PC-9 (cell line): ENCODE measurements around the gene UGDH. TPM values are rescaled to one million over a fixed set of nuclear protein-coding genes. Genes with fewer than 3 reads are reported as not detected.
A peak's percentile ranks its signal among the peaks of the same experiment; 100 is the strongest.

Experiments used
- BruUV-seq: library from RNA; stranded (reverse); fragments of 400-500 nt; replicated peaks from 2 replicates; lab custom pipeline; 2021; lab: Mats Ljungman, UMichigan
- CTCF ChIA-PET: fragments of 300-600 bp; sonication (Branson Sonifier 250); formaldehyde crosslinking; loops from one replicate; lab custom pipeline; 2022; ENCODE audit warnings: antibody characterized with exemption; lab: Charles Lee
- POLR2A ChIA-PET: fragments of 300-600 bp; sonication (Branson Sonifier 250); formaldehyde crosslinking; loops from one replicate; lab custom pipeline; 2022; ENCODE audit warnings: antibody characterized with exemption; ENCODE audit not compliant: unreplicated experiment; lab: Charles Lee
- DNase-seq, 2 experiments: peaks; one replicate each; pipeline versions ENCODE4 v3.0.0 to v3.0.0-alpha.2; 2015 to 2022; ENCODE audit warnings: mixed read lengths in 1 of 2
- H2AFZ ChIP-seq: fragments of 200-600 bp; sonication (generic); 2 replicates; pipeline ENCODE4 v1.8.1; 2017; ENCODE audit warnings: antibody characterized with exemption
- H3F3A ChIP-seq: fragments of 200-600 bp; sonication (generic); 2 replicates; pipeline ENCODE4 v1.8.1; 2017; ENCODE audit warnings: antibody characterized with exemption, mild to moderate bottlenecking, low read depth; ENCODE audit not compliant: insufficient read depth
- H3K27ac ChIP-seq: fragments of 200-600 bp; sonication (generic); 2 replicates; pipeline ENCODE4 v1.6.1; 2016; ENCODE audit warnings: mixed run types
- H3K27me3 ChIP-seq: fragments of 200-600 bp; sonication (generic); 2 replicates; pipeline ENCODE4 v1.6.1; 2016; ENCODE audit warnings: low read depth, mixed run types; ENCODE audit not compliant: insufficient read depth
- H3K36me3 ChIP-seq: fragments of 200-600 bp; sonication (generic); 2 replicates; pipeline ENCODE4 v1.6.1; 2016; ENCODE audit warnings: low read depth, mixed run types
- H3K4me1 ChIP-seq: fragments of 200-600 bp; sonication (generic); replicated peaks from 2 replicates; pipeline ENCODE4 v1.6.1; 2016; ENCODE audit warnings: mixed run types; ENCODE audit not compliant: insufficient read depth
- H3K4me2 ChIP-seq: fragments of 200-600 bp; sonication (generic); 2 replicates; pipeline ENCODE4 v1.6.1; 2017; ENCODE audit warnings: mixed run types
- H3K4me3 ChIP-seq: fragments of 200-600 bp; sonication (generic); 2 replicates; pipeline ENCODE4 v1.6.1; 2016; ENCODE audit warnings: mixed run types
- H3K79me2 ChIP-seq: fragments of 200-600 bp; sonication (generic); 2 replicates; pipeline ENCODE4 v1.6.1; 2017; ENCODE audit warnings: low read depth, mixed run types
- H3K9me2 ChIP-seq: fragments of 200-600 bp; sonication (generic); 2 replicates; pipeline ENCODE4 v1.8.1; 2017; ENCODE audit warnings: mild to moderate bottlenecking; ENCODE audit not compliant: insufficient read depth
- H3K9me3 ChIP-seq: fragments of 200-600 bp; sonication (generic); 2 replicates; pipeline ENCODE4 v1.8.1; 2016; ENCODE audit warnings: low read depth; ENCODE audit not compliant: insufficient read depth
- H4K20me1 ChIP-seq: fragments of 200-600 bp; sonication (generic); 2 replicates; pipeline ENCODE4 v1.8.1; 2017; ENCODE audit not compliant: insufficient read depth
- EZH2 ChIP-seq: fragments of 200-600 bp; sonication (generic); IDR thresholded peaks from 2 replicates; pipeline ENCODE4 v1.8.0; 2017; ENCODE audit warnings: antibody characterized with exemption, low read depth
- intact Hi-C: fragments of 100-400 bp; cut with micrococcal nuclease; formaldehyde crosslinking; loops from one replicate; pipeline ENCODE4 v1.10.0; 2022; ENCODE audit not compliant: unreplicated experiment
- total RNA-seq: library from RNA; stranded (reverse); gene quantifications from 2 replicates; pipeline ENCODE4 v1.2.3, GENCODE V29; 2021
- TF ChIP-seq, protein P1 (sequence below): fragments of 200-600 bp; sonication (generic); conservative IDR thresholded peaks from 2 replicates; pipeline ENCODE4 v1.6.1; 2017; ENCODE audit warnings: mixed run types, antibody characterized with exemption, mild to moderate bottlenecking, moderate library complexity

UGDH gene
- total RNA-seq, 1 experiment from 2014 or later = 98.5 TPM

DNA sequence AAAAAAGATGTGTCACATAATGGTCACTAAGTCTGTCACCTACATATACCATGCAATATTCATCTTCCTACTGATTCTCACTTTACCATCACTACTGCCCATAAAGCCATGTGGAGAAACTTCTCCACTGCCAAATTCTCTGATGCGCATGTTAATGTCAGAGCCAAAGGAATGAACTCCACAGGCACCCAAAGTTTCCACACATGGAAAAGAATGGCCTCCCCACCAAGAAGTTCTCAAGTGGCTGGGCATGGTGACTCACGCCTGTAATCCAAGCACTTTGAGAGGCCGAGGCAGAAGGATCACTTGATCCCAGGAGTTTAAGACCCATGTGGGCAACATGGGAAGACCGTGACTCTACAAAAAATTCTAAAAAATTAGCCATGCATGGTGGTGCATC is 43.8 kb upstream of the UGDH start:
- intact Hi-C loops = no loop called here
- no TSS peak for BruUV-seq

DNA sequence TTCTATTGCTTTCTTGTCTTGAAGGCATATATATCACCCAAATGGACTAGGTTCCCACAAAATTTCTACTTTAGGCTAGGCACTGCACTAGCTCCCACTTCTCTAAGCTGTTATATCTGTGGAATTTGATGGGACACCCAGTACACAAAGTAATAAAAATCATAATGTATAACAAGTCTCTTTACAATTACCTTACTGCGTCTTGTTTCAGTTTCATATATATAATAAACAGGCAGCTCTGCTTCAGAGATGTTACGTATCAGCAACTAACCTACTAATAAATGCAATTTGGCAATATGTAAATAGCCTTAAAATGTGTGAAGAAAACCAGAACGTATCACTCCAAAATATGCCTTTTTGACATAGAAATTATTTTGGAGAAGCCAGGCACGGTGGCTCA is 42.0 kb upstream of the UGDH start:
- ChIA-PET CTCF (no interaction called here), POLR2A (no interaction called here)
- H3K4me1 ChIP-seq = peaks cover 23% of the 10 kb centered on the region
- intact Hi-C loops = no loop called here
- no peaks in the 10 kb centered on the region for H3K27me3 ChIP-seq
- BruUV-seq = no TSS peak
- H3K4me2 ChIP-seq = peak overlapping the region; percentile 55
- H4K20me1 ChIP-seq = no peaks in the 10 kb centered on the region
- 0 out of 2 replicates have a peak overlapping the region, but pooled peaks have one; percentile 23 for H3K4me3 ChIP-seq
- no peaks in the 10 kb centered on the region for H3K36me3 ChIP-seq
- no peaks in the 10 kb centered on the region for H3K9me2 ChIP-seq
- H2AFZ ChIP-seq = 0 out of 2 replicates have a peak overlapping the region, but pooled peaks have one; percentile 6
- H3K9me3 ChIP-seq = no peaks in the 10 kb centered on the region; the same call in 1 of the 2 replicates
- DNase-seq = no peak
- H3K79me2 ChIP-seq = no peaks in the 10 kb centered on the region
- TF ChIP-seq, protein P1, sequence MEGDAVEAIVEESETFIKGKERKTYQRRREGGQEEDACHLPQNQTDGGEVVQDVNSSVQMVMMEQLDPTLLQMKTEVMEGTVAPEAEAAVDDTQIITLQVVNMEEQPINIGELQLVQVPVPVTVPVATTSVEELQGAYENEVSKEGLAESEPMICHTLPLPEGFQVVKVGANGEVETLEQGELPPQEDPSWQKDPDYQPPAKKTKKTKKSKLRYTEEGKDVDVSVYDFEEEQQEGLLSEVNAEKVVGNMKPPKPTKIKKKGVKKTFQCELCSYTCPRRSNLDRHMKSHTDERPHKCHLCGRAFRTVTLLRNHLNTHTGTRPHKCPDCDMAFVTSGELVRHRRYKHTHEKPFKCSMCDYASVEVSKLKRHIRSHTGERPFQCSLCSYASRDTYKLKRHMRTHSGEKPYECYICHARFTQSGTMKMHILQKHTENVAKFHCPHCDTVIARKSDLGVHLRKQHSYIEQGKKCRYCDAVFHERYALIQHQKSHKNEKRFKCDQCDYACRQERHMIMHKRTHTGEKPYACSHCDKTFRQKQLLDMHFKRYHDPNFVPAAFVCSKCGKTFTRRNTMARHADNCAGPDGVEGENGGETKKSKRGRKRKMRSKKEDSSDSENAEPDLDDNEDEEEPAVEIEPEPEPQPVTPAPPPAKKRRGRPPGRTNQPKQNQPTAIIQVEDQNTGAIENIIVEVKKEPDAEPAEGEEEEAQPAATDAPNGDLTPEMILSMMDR = no peak
- H3F3A ChIP-seq = peaks cover 25% of the 10 kb centered on the region; the same call in 1 of the 2 replicates
- H3K27ac ChIP-seq = peak overlapping the region; percentile 66

More for the DNA sequence above, 43.8 kb upstream of the UGDH start:
- H4K20me1 ChIP-seq = no peaks in the 10 kb centered on the region
- H3K36me3 ChIP-seq = no peaks in the 10 kb centered on the region
- no peak overlapping the region for H3K4me3 ChIP-seq
- H2AFZ ChIP-seq = no peak overlapping the region
- peaks cover 32% of the 10 kb centered on the region for H3K4me1 ChIP-seq
- H3K9me2 ChIP-seq = no peaks in the 10 kb centered on the region
- TF ChIP-seq, protein P1 = no peak
- TF ChIP-seq EZH2 = no peak
- H3K9me3 ChIP-seq = no peaks in the 10 kb centered on the region
- no peaks in the 10 kb centered on the region for H3K79me2 ChIP-seq
- no peak overlapping the region for H3K4me2 ChIP-seq
- peaks cover 33% of the 10 kb centered on the region; the same call in 1 of the 2 replicates for H3F3A ChIP-seq
- no peak overlapping the region for H3K27ac ChIP-seq
- POLR2A ChIA-PET = no interaction called here
- H3K27me3 ChIP-seq = no peaks in the 10 kb centered on the region
- CTCF ChIA-PET = no interaction called here
- DNase-seq = no peak

DNA sequence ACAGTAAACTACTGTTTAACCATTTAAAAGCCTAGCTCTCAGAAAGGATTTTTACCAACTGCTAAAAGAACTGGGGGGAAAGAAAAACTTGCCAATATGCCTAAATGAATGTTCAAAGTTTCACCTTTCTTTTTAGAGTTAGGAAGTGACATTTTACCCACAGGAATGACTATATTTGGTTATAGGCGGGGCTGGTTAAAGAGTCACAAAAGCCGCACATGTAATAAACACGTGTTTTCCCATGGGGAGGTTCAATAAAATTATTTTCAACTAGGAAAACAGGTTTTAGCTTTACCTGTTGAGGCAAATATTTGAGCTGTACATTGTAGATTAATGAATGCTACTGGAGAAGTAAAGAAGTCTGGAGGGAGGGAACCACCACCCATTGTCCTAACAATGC is 41.6 kb upstream of the UGDH start:
- peak overlapping the region; percentile 66 for H3K27ac ChIP-seq
- H3K9me3 ChIP-seq = no peaks in the 10 kb centered on the region; the same call in 1 of the 2 replicates
- no TSS peak for BruUV-seq
- H2AFZ ChIP-seq = 0 out of 2 replicates have a peak overlapping the region, but pooled peaks have one; percentile 6
- no peaks in the 10 kb centered on the region for H4K20me1 ChIP-seq
- H3K4me3 ChIP-seq = no peak overlapping the region
- ChIA-PET CTCF (no interaction called here), POLR2A (no interaction called here)
- no peaks in the 10 kb centered on the region for H3K9me2 ChIP-seq
- intact Hi-C loops = no loop called here
- H3K4me2 ChIP-seq = peak overlapping the region; percentile 55
- DNase-seq = peak in 1 of 2 experiments; percentile 81
- H3K4me1 ChIP-seq = peaks cover 19% of the 10 kb centered on the region
- no peaks in the 10 kb centered on the region for H3K36me3 ChIP-seq
- H3K79me2 ChIP-seq = no peaks in the 10 kb centered on the region
- no peak for TF ChIP-seq EZH2
- H3F3A ChIP-seq = peaks cover 21% of the 10 kb centered on the region; the same call in 1 of the 2 replicates
- H3K27me3 ChIP-seq = no peaks in the 10 kb centered on the region
